RPMI7951 (cell line): Measurements from ENCODE around the gene MLLT1. TPM values are rescaled to one million over a fixed set of nuclear protein-coding genes. Genes with fewer than 3 reads are reported as not detected.

Experiments
- DNase-seq: peaks from one replicate; pipeline ENCODE4 v3.0.0-alpha.2; 2012; ENCODE audit warnings: low read depth
- total RNA-seq: library from RNA; depleted of rRNA; stranded (reverse); fragments of >200 nt; shearing (Covaris generic); gene quantifications from 2 replicates; pipeline ENCODE4 v1.2.3, GENCODE V29; 2014

MLLT1 gene
- total RNA-seq, 1 experiment from 2014 or later = 7.8 TPM

DNA sequence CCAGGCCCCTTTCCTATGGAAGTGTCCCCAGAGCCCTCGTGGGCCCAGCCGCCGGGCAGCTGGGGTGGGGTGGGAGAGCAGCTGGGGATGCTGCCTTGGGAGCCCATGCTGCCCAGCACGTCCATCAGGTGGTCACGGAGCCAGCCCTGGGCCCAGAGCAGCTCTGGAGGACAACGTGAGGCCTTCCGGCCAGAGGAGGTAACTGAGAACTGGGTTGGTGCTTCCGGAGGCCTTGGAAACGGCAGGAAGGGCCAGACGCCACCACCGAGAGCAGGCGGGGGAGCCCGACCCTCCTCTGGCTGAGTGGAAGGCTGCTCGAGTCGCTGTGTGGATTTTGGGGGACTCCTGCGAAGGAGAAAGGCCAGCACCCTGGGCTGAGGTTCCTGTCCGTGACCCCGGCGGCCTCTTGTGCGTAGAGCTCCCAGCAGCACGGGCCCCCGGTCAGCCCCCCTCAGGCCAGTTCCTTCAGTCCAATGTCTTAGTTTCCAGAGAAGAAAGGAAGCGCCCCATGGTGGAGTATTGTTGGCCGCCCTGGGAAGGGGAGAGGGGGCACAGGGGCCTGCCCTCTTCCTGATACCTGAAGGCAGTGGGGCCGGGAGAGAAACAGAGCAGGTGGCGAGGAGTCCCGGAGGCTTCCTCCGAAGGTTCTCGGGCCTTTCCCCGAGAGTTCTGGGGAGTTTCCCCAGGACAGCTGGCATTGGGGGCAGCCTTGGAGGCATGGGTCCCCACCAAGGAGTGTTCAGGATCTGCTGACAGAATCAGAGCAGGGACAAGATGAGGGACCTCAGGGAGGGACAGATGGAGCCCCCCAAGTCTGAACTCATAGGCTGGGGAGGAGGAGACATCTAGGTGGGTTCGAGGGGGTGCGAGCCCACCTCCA is 68.8 kb downstream of the MLLT1 start:
- DNase-seq = no peak

GRCh38 chr19:6210091-6210490 is 69.7 kb downstream of the MLLT1 start:
- no peak for DNase-seq

- DNase-seq = no peak
These were observed 70.1 kb downstream of the MLLT1 start for GRCh38 chr19:6209680-6210079.

DNA sequence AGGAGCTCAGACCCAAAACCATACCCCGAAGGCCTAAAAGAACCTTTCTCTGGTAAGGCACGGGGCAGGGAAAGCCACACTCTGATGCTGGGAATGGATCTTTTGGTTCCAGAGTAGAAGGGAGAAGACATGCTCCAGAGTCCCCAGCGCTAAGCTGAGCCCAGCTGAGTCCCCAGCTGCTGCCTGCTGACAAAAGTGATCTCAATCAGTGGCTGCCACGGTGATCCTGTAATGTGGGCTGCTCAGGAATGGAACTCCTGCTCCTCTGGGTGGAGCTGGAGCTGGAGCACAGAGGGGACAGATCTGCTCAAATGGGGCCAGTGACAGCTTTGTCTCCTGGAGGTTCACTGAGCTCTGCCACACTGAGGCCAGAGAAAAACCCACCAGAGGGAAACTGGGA is 70.5 kb downstream of the MLLT1 start:
- DNase-seq = no peak

- no peak for DNase-seq
These were observed 74.7 kb downstream of the MLLT1 start for GRCh38 chr19:6204866-6205723.

DNA sequence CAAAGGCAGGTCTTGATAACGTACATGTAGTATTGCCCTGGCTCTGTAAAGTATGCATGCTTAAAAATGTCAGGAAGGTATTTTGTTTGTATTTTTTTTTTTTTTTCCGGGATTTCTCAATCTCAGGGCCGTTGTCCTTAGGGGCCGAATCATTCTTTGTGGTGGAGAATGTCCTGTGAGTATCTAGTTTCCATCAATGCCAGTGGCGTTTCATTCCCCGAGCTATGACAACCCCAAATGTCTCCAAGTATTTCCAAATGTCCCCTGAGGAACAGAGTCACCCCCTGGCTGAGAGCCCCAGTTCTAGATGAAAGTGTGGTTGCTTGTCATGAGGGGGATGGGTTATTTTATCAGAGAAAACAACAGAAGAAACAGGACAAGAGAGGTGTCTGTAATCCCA is 75.6 kb downstream of the MLLT1 start:
- peak; percentile 31 for DNase-seq

GRCh38 chr19:6199240-6199994 is 80.4 kb downstream of the MLLT1 start:
- peak; percentile 97 for DNase-seq

DNA sequence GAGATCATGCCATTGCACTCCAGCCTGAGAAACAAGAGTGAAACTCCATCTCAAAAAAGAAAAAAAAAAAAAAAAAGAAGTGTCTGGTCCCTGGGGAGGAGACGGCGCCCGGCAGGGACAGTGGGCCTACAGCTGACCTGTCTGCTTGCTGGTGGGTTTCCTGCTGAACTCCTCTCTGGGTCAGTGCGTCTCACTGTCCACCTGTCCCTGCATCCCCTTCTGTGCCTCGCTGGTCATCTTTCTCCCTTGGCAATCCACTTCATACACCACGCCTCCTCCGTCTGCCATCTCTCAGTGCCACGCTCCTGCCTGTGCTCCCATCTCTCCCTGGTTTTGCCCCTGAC is 80.9 kb downstream of the MLLT1 start:
- DNase-seq = no peak

DNA sequence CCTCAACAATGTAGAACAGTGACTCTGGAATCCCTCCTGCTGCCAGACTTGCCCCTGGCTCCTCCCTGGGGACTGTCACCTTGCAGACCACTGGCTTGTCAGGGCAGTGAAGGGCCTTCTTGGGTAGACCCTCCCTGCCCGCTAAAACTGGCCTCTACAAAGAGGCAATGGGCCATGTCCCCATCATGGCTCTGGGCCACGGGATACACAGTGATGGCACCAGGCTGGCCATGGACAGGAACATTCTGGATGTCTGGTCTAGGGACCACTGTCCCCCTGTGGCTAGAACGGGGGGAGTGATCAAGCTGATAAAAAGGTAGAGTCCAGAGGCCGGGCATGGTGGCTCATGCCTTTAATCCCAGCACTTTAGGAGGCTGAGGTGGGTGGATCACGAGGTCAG is 83.4 kb downstream of the MLLT1 start:
- DNase-seq = no peak

DNA sequence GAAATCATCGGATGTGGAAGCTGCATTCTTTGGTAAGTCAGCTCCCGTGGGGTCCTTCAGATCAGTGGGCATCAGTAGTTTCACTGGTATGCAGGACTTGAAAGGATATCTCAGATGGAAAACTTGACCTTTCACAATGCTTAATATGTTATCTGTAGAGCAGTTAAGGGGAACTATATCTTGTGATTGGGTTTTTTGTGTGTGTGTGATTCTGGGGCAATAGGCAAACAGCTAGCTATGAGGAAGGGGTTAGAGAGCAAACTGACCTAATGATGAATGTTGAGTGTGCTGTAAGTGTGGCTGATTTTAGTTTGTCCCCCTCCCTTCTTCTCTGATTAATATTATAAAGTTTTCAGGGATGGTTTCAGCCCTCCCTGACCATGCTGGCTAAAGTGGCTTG is 91.0 kb downstream of the MLLT1 start:
- DNase-seq = no peak

GRCh38 chr19:6187374-6187773 is 92.4 kb downstream of the MLLT1 start:
- DNase-seq = no peak

GRCh38 chr19:6185835-6186834 is 93.6 kb downstream of the MLLT1 start:
- no peak for DNase-seq

DNA sequence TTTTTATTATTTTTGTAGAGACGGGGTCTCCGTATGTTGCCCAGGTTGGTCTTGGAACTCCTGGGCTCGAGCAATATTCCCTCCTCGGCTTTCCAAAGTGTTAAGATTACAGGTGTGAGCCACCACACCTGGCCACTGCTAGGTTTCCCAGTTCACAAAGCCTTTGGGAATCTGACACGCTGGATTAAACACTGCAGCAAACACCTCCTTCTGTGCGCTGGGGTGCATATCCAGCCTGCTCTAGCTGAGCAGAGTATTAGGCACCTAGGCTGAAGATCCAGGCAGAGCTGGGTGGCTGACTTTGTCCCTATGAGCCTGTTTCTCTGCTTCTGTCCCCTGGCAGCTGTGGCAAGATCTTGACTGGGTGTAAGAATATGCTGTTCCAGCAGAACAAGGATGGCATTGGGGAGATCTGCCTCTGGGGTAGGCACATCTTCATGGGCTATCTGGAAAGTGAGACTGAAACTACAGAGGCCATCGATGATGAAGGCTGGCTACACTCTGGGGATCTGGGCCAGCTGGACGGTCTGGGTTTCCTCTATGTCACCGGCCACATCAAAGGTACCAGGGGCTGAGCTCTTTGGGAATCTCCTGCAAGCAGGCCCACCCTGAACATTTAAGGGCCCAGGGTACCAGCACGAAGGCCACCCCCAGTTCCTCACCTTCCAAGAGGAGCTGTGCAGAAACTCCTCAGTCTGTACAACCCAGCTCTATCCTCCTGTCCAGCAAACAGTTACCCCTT is 94.5 kb downstream of the MLLT1 start:
- DNase-seq = no peak

DNA sequence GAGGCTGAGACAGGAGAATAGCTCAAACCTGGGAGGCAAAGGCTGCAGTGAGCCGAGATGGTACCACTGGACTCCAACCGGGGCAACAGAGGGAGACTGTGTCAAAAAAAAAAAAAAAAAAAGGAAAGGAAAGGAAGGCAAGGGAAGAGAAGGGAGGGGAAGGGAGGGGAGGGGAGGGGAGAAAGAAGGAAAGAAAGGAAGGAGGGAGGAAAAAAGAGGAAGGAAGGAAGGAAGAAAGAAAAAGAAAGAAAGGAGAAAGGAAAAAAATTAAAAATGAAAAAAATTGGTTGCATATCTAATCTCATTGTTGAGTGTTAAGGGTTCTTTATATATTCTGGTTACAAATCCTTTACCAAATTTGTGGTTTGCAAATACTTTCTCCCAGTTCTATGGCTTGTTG is 98.7 kb downstream of the MLLT1 start:
- no peak for DNase-seq

DNA sequence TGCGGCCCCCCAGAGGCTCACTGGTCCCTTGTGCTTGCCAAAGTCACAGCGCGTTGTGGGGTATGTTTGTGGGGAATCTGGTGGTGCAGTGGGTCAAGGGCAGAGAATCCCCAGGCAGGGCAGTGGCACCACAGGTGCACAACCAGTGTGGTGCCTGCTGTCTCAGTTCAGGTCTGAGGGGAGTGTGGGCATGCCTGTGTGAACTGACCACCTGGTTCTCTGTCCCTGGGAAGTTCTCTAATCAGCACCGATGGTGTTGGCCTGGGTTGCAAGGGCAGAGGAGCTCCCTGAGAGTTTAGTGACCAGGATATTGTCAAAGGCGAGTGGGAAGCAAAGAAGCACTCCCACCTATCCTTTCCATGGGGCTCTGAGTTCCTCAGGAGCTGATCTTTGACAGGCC is 106.6 kb downstream of the MLLT1 start:
- no peak for DNase-seq

- DNase-seq = no peak
These were observed 107.5 kb downstream of the MLLT1 start for GRCh38 chr19:6172074-6172863.

GRCh38 chr19:6167115-6167514 is 112.7 kb downstream of the MLLT1 start:
- no peak for DNase-seq

DNA sequence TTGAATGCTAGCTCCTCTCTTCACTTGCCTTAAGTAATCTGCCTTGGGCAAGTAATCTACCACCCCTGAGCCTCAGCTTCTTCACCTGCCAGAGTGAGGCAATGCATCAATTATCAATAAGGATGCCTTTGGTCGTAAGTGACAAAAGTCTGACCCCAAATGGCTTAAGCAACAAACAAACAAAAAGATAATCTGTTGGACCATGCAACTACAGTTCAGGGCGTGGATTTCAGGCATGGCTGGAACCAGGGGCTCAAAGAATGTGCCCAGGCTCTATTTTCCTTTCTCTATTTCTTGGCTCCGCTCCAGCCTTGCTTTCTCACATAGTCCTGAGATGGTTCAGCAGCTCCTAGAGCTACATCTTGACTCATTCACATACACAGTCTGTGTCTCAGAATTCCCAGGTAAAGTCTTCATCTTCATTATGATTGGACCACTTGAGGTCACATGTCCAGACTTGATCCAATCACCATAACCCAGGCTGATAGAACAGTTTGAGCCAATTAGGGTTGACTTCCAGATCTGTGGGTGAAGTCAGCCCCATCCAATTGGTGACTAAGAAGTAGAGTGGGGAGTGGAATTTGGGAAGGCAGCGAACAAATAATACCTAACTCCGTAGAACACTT is 114.8 kb downstream of the MLLT1 start:
- DNase-seq = no peak

- peak; percentile 24 for DNase-seq
These were observed 118.4 kb downstream of the MLLT1 start for GRCh38 chr19:6161271-6161850.
